ENCODE measurements around the gene SNAP25.

Gene SNAP25

DNA sequence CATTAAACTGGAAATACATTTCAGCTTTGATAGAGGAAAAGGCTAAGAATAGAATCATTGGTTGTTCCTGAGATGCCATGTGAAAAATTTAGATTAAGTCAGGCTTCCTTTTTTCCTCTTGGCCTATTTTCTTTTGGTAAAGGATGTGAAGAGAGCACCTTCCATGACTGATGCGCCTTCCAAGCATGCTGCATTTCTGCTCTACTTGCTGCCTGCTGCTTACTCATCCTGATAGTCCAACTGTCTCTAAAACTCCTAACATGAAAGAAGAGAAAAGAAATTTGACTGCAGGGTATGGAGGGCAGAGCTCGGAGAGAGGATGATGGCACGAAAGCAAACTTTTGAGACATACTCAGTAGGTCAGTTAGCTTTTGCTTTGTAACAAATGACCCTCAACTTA is 28.8 kb downstream of the SNAP25 start:
- H3K4me3 ChIP-seq (replicated peaks; ENCODE audit: insufficient read depth, low read length), result no peak overlapping the region

GRCh38 chr20:10249048-10249770 is 30.6 kb downstream of the SNAP25 start:
- no peak for DNase-seq (ENCODE audit: low read depth in 1 of 2, low spot score in 1 of 2)
- TF ChIP-seq POLR2AphosphoS5 (IDR thresholded peaks at IDR 0.05; ENCODE audit: low read depth), result no peak
- TF ChIP-seq CTCF (IDR thresholded peaks at IDR 0.05; ENCODE audit: insufficient read depth, low read length), result no peak
- TF ChIP-seq SPI1 (IDR thresholded peaks at IDR 0.05; ENCODE audit: borderline replicate concordance, low read depth), result no peak
- no peak for TF ChIP-seq GABPA (IDR thresholded peaks at IDR 0.05; ENCODE audit: low read depth)
- TF ChIP-seq, protein P1, sequence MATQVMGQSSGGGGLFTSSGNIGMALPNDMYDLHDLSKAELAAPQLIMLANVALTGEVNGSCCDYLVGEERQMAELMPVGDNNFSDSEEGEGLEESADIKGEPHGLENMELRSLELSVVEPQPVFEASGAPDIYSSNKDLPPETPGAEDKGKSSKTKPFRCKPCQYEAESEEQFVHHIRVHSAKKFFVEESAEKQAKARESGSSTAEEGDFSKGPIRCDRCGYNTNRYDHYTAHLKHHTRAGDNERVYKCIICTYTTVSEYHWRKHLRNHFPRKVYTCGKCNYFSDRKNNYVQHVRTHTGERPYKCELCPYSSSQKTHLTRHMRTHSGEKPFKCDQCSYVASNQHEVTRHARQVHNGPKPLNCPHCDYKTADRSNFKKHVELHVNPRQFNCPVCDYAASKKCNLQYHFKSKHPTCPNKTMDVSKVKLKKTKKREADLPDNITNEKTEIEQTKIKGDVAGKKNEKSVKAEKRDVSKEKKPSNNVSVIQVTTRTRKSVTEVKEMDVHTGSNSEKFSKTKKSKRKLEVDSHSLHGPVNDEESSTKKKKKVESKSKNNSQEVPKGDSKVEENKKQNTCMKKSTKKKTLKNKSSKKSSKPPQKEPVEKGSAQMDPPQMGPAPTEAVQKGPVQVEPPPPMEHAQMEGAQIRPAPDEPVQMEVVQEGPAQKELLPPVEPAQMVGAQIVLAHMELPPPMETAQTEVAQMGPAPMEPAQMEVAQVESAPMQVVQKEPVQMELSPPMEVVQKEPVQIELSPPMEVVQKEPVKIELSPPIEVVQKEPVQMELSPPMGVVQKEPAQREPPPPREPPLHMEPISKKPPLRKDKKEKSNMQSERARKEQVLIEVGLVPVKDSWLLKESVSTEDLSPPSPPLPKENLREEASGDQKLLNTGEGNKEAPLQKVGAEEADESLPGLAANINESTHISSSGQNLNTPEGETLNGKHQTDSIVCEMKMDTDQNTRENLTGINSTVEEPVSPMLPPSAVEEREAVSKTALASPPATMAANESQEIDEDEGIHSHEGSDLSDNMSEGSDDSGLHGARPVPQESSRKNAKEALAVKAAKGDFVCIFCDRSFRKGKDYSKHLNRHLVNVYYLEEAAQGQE (IDR thresholded peaks at IDR 0.05; ENCODE audit: insufficient replicate concordance, low read depth), result no peak
- Histone ChIP-seq H3K27ac (replicated peaks) (no peak overlapping the region), H3K4me3 (replicated peaks; ENCODE audit: insufficient read depth, low read length) (no peak overlapping the region), H3K27me3 (ENCODE audit: insufficient read depth, poor library complexity, severe bottlenecking) (peaks cover 4% of the 10 kb centered on the region)

More for the DNA sequence above, 28.8 kb downstream of the SNAP25 start:
- H3K27ac ChIP-seq (replicated peaks), result no peak overlapping the region
- no peak for DNase-seq (ENCODE audit: low read depth in 1 of 2, low spot score in 1 of 2)
- TF ChIP-seq GABPA (IDR thresholded peaks at IDR 0.05; ENCODE audit: low read depth), result no peak
- no peak for TF ChIP-seq POLR2AphosphoS5 (IDR thresholded peaks at IDR 0.05; ENCODE audit: low read depth)
- TF ChIP-seq SPI1 (IDR thresholded peaks at IDR 0.05; ENCODE audit: borderline replicate concordance, low read depth), result no peak
- TF ChIP-seq CTCF (IDR thresholded peaks at IDR 0.05; ENCODE audit: insufficient read depth, low read length), result no peak
- TF ChIP-seq, protein P1 (IDR thresholded peaks at IDR 0.05; ENCODE audit: insufficient replicate concordance, low read depth), result no peak
- H3K27me3 ChIP-seq (ENCODE audit: insufficient read depth, poor library complexity, severe bottlenecking), result peaks cover 4% of the 10 kb centered on the region

GRCh38 chr20:10249822-10250221 is 31.2 kb downstream of the SNAP25 start:
- TF ChIP-seq, protein P1 (IDR thresholded peaks at IDR 0.05; ENCODE audit: insufficient replicate concordance, low read depth), result no peak
- TF ChIP-seq POLR2AphosphoS5 (IDR thresholded peaks at IDR 0.05; ENCODE audit: low read depth) (no peak), CTCF (IDR thresholded peaks at IDR 0.05; ENCODE audit: insufficient read depth, low read length) (no peak), SPI1 (IDR thresholded peaks at IDR 0.05; ENCODE audit: borderline replicate concordance, low read depth) (no peak), GABPA (IDR thresholded peaks at IDR 0.05; ENCODE audit: low read depth) (no peak)
- Histone ChIP-seq H3K4me3 (replicated peaks; ENCODE audit: insufficient read depth, low read length) (no peak overlapping the region), H3K27ac (replicated peaks) (no peak overlapping the region), H3K27me3 (ENCODE audit: insufficient read depth, poor library complexity, severe bottlenecking) (peaks cover 7% of the 10 kb centered on the region)
- no peak for DNase-seq (ENCODE audit: low read depth in 1 of 2, low spot score in 1 of 2)

All from HL-60 (cell line).